ENCODE measurements around the gene SOX13. TPM values are rescaled to one million over a fixed set of nuclear protein-coding genes. Genes with fewer than 3 reads are reported as not detected.

SOX13 gene
- total and polyA plus RNA-seq, 8 donors, result 12.0 to 27.2 (median 17.2) TPM

DNA sequence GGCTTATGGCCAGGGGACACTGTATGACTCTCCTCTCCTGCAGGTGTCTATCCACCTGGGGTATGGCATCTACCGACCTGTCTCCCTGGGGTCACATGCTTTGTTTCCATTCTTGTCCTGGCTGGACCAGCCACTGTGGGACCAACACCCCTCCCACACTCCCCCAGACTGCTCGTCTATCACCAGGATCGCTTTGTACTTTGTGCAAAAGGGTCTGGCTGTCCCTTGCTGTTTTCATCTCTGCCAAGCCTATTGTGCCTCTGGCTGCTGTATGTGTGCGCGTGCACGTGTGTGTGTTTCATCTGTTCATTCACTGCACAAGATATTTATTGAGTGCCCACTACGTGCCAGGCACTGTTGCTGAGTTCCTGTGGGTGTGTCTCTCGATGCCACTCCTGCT, 53.5 kb downstream of the SOX13 start:
- H3K9me3 ChIP-seq, result no peaks in the 10 kb centered on the region
- peak in 1 of 6 donors; percentile 10 for DNase-seq
- no peak overlapping the region for H3K27ac ChIP-seq
- no peak for TF ChIP-seq CTCF (IDR thresholded peaks at IDR 0.05)
- H3K4me1 ChIP-seq, result peaks cover 17 to 24% (median 24%) of the 10 kb centered on the region in 3 donors
- peaks cover 0 to 35% (median 7%) of the 10 kb centered on the region in 3 donors for H3K36me3 ChIP-seq
- FAIRE-seq, result no peak
- no peaks in the 10 kb centered on the region for H3K27me3 ChIP-seq
- 63 to 69% methylated on average over 8 of the region's 8 CpGs for WGBS, 2 donors
- intact Hi-C loops (cut with DNase I), result loop anchor here (5.0 to 10.0 kb wide), 4 partner anchors 52 to 254 kb away; partner anchors contain the start of gene SOX13 (in 2 of the 3)
- ATAC-seq, result no peak
- no peak overlapping the region for H3K4me3 ChIP-seq

GRCh38 chr1:204126956-204127355, 54.0 kb downstream of the SOX13 start:
- Histone ChIP-seq H3K4me1 (peaks cover 17 to 24% (median 24%) of the 10 kb centered on the region in 3 donors), H3K27ac (no peak overlapping the region), H3K9me3 (no peaks in the 10 kb centered on the region), H3K4me3 (no peak overlapping the region), H3K36me3 (peaks cover 0 to 30% (median 7%) of the 10 kb centered on the region in 3 donors), H3K27me3 (no peaks in the 10 kb centered on the region)
- intact Hi-C loops (cut with DNase I), result loop anchor here (5.0 to 10.0 kb wide), 4 partner anchors 52 to 255 kb away; partner anchors contain the start of gene SOX13 (in 2 of the 3)
- FAIRE-seq, result no peak
- DNase-seq, result peak in 1 of 6 donors; percentile 64
- 42% methylated on average over 7 of the region's 7 CpGs for WGBS, 2 donors
- ATAC-seq, result no peak
- no peak for TF ChIP-seq CTCF (IDR thresholded peaks at IDR 0.05)

DNA sequence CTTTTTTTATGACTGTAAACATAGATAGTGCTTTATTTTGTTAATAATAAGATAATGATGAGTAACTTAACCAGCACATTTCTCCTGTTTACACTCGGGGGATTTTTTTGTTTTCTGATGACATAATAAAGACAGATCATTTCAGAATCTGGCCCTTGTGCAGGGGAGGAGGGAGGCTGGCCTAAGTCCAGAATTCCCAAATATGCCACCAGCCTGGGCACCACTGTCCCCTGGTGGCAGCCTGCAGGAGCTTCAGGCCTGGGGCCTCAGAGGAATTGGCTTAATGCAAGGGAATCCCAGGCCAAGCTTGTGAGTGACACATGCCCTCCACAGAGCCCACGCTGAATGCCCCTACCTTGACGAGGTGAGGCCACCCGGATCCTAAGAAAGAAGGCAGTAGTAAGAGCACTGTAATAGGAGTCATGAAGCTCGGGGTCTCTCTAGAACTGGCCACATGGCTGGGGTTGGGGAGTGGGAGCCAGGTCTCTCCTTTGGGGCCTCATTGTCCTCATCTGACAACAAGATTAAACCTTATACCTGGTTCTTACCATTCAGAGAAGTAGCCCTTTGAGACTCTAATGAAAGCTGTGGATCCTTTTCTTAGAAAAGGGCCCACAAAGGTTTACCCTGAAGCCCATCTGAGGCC, 54.8 kb downstream of the SOX13 start:
- Histone ChIP-seq H3K9me3 (no peaks in the 10 kb centered on the region), H3K4me3 (no peak overlapping the region), H3K36me3 (peaks cover 0 to 22% (median 4%) of the 10 kb centered on the region in 3 donors), H3K27me3 (no peaks in the 10 kb centered on the region), H3K27ac (no peak overlapping the region), H3K4me1 (peaks cover 17 to 24% (median 24%) of the 10 kb centered on the region in 3 donors)
- TF ChIP-seq CTCF (IDR thresholded peaks at IDR 0.05), result peak; percentile 68 to 95 (median 90)
- ATAC-seq (peak; percentile 27 to 52 (median 38)), DNase-seq (peak; percentile 53 to 86 (median 75)), FAIRE-seq (peak; percentile 53)
- intact Hi-C loops (cut with DNase I), result loop anchor here (5.0 to 10.0 kb wide), 4 partner anchors 53 to 255 kb away; partner anchors contain the start of gene SOX13 (in 2 of the 3)
- 21 to 26% methylated on average over 5 of the region's 5 CpGs for WGBS, 2 donors

GRCh38 chr1:204128464-204128963, 55.6 kb downstream of the SOX13 start:
- ATAC-seq (no peak), FAIRE-seq (no peak), DNase-seq (peak in 1 of 6 donors; percentile 40)
- H3K27me3 ChIP-seq, result no peaks in the 10 kb centered on the region
- intact Hi-C loops (cut with DNase I), result loop anchor here (5.0 to 10.0 kb wide), 4 partner anchors 54 to 256 kb away; partner anchors contain the start of gene SOX13 (in 2 of the 3)
- no peak for TF ChIP-seq CTCF (IDR thresholded peaks at IDR 0.05)
- H3K27ac ChIP-seq, result peak overlapping the region; percentile 83 to 94 (median 90)
- H3K36me3 ChIP-seq, result peaks cover 0 to 17% (median 0%) of the 10 kb centered on the region in 3 donors
- WGBS, 2 donors, result 66 to 72% methylated on average over 4 of the region's 4 CpGs
- H3K4me3 ChIP-seq, result no peak overlapping the region
- H3K4me1 ChIP-seq, result peaks cover 17 to 24% (median 24%) of the 10 kb centered on the region in 3 donors
- H3K9me3 ChIP-seq, result no peaks in the 10 kb centered on the region

Measured in pancreas (tissue), 10 donors.